ENCODE results near the gene ODAD3.

- peak in 1 of 2 donors; percentile 82 for TF ChIP-seq POLR2AphosphoS5 (IDR thresholded peaks at IDR 0.05)
- peak; percentile 94 to 99 (median 96) for TF ChIP-seq CTCF (IDR thresholded peaks at IDR 0.05)
- no peak for TF ChIP-seq POLR2A (IDR thresholded peaks at IDR 0.05; ENCODE audit: low read depth)
- TF ChIP-seq EP300 (IDR thresholded peaks at IDR 0.05), result no peak
Measured at GRCh38 chr19:11482384-11483050, 47.6 kb upstream of the ODAD3 start.

Data from esophagus muscularis mucosa (tissue), 4 donors.